Stimulated activated CD4-positive, alpha-beta T cell treated with anti-CD3 and anti-CD28 coated beads, TNF-alpha, amount 100 ng/mL, for 24 hours (primary cell): Measurements from ENCODE around the gene UGT1A10.
"Not testable (repeated sequence)": the region's sequence is repeated elsewhere in the genome, so short reads cannot be mapped to it uniquely, and the experiment has no call there.

Source experiments
- DNase-seq, 3 experiments: peaks; one replicate each; pipeline ENCODE4 v3.0.0-alpha.2; 2020; ENCODE audit warnings: low read depth in 3 of 3

Gene UGT1A10

DNA sequence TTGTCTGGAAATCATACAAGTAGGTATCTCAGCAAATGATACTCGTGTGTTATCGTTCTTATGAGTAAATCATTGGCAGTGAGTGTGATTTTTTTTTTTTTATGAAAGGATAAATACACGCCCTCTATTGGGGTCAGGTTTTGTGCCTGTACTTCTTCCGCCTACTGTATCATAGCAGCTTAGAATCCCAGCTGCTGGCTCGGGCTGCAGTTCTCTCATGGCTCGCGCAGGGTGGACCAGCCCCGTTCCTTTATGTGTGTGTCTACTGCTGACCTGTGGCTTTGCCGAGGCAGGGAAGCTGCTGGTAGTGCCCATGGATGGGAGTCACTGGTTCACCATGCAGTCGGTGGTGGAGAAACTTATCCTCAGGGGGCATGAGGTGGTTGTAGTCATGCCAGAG is at the start of gene UGT1A10:
Gene UGT1A10 (plus strand): TSS at position 143 of the 400 bp plus-strand sequence. CDS start 75 bp downstream, at position 218.
- not testable (repeated sequence) for DNase-seq

DNA sequence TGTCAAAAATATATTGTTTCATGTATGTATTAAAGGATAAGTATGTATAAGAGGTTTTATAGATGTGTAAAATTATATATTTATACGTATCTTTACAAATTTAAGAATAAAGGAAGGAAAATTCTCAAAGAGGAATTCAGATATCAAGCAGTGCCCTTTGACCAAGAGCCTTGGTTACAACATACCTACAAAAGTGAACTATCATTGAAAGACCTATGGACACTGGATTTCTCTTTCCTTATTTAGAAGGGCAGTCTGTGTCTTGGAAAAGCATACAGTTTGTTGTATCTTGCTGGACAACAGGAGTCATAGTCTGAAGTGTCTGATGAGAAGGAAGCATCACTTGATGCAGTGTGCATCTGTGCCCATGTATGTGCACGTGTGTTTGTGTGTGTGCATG is 47.8 kb upstream of the UGT1A10 start:
- DNase-seq: no peak

DNA sequence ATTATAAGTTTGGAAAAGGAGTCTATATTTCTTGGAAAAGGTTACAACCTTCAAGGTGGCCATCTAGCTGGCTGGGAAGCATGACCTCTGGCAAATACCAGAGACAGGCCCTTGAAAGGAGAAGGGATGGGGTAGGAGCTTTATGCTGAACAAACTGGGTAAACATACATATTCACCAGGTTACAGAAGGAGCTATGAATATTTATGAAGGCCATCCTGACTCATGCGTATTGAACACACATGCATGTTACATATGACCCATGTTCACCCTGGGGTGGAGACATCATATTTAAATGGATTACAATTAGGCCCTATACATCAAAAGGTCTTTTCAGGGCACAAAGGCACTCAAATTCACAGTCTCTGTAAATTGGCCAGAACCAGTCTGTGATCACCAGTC is 43.5 kb upstream of the UGT1A10 start:
- not testable (repeated sequence) for DNase-seq

DNA sequence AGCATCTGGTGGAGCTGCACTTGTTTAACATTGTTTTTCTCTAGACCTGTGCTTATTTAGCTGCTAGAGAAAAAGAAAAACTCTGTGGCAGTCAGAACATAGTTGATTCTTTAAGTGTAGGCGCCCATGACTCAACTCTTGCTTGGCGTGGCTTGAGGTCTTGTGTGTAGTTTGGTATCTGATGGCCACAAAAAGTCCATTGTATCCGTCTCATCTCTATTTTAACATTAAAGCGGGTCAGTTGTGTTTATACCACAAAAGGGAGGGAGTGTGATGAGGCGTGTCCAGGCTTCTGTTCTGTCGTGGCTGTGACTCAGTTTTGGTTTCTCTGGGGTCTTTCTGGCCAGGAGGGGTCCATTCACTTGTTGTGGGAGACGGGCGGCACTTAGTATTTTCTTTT is 43.0 kb upstream of the UGT1A10 start:
- DNase-seq: no peak

DNA sequence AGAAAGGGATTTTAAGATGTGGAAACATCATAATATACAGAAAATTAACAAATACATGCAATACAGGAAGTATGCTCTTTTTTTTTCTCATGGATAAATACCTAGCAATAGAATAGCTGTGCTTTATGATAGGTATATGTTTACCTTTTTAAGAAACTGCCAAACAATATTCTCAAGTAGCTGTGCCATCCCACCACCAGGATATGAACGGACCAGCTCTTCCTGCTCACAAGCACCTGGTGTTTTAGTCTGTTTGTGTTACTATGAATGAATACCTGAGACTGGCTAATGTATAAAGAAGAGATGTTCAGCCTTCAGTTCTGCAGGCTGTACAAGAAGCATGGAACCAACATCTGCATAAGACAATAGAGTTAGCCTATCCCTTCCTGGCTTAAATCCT is 38.7 kb upstream of the UGT1A10 start:
- no peak for DNase-seq

DNA sequence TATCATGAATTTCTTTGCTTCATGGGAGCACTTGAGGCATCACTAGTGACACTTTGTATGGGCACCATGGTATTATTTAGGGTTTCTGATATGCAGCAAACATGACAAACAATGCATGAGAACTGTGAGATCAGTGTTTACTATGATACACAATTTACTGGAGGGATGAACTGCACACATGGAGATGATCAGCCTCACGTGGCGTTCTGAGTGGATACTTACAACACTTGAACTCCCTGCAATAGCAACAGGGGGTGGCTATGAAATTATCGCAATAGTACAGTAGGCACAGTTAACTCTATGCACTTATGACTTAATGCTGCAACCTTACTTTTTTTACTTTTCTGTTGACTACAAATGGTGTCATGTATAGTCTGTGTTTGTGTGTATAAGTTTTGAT is 37.3 kb upstream of the UGT1A10 start:
- DNase-seq: no peak

DNA sequence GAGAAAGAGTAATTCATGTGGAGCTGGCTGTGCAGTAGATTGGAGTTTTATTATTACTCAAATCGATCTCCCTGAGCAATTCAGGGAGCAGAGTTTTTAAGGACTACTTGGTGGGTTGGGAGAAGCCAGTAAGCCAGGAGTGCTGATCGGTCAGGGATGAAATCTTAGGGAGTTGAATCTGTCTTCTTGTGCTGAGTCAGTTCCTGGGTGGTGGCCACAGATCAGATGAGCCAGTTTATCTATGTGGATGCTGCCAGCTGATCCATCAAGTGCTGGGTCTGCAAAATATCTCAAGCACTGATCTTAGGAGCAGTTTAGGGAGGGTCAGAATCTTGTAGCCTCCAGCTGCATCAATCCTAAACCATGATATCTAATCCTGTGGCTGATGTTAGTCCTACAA is 35.9 kb upstream of the UGT1A10 start:
- DNase-seq: no peak

DNA sequence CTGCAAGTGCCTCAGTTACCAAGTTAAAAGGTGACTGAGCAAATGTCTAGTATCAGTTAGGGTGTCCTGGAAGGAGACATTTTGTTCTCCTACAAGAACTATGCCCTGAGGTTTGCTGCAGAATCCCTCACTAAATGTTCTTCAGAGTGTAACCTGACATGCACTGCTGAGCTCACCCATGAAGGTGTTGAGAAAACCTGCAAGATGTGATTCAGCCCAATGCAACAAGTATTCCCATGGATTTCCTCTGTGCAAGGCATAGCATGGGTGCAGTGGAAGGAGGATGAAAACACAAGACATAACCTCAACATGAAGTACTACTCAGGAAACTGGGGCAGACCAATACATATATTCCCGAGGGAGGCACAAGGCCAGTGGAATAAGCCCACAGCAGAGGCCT is 34.2 kb upstream of the UGT1A10 start:
- DNase-seq: no peak

DNA sequence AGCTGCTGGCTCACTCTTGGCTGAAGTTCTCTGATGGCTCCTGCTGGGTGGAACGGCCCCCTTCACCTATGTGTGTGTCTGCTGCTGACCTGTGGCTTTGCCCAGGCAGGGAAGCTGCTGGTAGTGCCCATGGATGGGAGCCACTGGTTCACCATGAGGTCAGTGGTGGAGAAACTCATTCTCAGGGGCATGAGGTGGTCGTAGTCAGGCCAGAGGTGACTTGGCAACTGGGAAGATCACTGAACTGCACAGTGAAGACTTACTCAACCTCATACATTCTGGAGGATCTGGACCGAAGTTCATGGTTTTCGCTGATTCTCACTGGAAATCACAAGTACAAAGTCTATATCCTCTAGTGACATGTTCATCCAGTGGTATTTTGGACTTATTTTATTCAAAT is 32.7 kb upstream of the UGT1A10 start:
- no peak for DNase-seq

DNA sequence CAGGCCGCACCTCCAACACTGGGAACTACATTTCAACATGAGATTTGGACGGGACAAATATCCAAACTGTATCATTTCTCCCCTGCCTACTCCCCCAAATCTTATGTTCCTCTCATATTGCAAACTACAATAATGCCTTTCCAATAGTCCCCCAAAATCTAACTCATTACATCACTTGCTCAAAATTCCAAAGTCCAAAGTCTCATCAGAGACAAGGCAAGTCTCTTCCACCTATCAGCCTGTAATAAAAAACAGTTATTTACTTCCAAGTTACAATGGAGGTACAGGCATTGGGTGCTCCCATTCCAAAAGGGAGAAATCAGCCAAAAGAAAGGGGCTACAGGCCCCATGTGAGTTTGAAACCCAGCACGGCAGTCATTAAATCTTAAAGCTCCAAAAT is 31.4 kb upstream of the UGT1A10 start:
- no peak for DNase-seq

DNA sequence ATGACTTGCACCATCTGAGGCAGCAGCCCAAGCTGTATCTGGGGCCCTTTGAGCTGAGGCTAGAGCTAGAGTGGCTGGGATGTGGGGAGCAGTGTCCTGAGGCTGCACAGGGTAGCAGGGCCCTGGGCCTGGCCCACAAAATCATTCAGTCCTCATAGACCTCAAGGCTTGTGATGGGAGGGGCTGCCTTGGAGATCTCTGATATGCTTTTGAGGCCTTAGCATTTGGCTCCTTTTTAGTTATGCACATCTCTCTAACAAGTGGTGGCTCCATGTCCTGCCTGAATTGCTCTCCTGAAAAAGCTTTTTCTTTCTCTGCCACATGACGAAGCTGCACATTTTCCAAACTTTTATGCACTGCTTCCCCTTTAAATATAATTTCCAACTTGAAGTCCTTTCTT is 30.6 kb upstream of the UGT1A10 start:
- DNase-seq: no peak

DNA sequence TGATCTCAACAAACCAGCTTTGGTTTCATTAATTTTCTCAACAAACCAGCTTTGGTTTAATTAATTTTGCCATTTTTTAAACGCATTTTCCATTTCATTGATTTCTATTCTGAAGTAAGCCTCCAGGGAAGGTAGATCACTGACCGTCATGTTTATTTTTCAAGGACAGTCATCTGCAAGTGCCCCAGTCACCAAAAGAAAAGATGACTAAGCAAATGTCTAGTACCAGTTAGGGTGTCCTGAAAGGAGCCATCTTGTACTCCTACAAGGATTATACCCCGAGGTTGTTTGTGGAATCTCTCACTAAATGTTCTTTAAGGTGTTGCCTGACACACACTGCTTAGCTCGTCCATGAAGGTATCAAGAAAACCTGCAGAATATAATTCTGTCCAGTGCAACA is 25.0 kb upstream of the UGT1A10 start:
- no peak for DNase-seq

DNA sequence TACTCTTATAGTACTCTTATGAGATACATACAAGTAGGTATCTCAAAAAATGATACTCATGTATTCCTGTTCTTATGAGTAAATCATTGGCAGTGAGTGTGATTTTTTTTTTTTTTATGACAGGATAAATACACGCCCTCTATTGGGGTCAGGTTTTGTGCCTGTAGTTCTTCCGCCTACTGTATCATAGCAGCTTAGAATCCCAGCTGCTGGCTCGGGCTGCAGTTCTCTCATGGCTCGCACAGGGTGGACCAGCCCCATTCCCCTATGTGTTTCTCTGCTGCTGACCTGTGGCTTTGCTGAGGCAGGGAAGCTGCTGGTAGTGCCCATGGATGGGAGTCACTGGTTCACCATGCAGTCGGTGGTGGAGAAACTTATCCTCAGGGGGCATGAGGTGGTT is 18.8 kb upstream of the UGT1A10 start, which contains the start of gene UGT1A8:
Gene UGT1A8 (plus strand): TSS at position 158 of the 400 bp plus-strand sequence. CDS start 75 bp downstream, at position 233.
- not testable (repeated sequence) for DNase-seq

DNA sequence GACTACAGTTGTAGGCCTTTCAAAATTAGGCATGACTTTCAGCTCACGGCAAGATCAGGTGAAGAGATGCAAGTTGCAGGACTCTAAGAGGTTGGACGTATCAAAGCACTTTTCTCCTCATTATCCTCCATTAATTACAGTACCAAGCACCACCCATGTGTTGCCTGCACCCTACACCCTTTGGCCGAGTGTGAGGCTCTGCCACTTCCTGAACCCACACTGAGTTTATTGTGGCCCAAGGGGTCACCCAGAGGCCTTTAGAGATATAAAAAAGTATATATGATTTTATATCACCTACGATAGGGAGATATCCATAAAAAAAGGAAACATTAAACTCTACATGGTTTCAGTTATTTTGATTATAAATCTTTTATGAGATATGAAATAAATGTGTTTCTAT is 16.0 kb upstream of the UGT1A10 start:
- no peak for DNase-seq

DNA sequence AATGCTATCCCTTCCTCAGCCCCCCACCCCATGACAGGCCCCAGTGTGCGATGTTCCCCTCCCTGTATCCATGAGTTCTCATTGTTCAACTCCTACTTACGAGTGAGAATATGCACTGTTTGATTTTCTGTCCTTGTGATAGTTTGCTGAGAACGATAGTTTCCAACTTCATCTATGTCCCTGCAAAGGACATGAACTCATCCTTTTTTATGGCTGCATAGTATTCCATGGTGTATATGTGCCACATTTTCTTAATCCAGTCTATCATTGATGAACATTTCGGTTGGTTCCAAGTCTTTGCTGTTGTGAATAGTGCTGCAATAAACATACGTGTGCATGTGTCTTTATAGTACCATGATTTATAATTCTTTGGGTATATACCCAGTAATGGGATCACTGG is 14.4 kb upstream of the UGT1A10 start:
- not testable (repeated sequence) for DNase-seq

DNA sequence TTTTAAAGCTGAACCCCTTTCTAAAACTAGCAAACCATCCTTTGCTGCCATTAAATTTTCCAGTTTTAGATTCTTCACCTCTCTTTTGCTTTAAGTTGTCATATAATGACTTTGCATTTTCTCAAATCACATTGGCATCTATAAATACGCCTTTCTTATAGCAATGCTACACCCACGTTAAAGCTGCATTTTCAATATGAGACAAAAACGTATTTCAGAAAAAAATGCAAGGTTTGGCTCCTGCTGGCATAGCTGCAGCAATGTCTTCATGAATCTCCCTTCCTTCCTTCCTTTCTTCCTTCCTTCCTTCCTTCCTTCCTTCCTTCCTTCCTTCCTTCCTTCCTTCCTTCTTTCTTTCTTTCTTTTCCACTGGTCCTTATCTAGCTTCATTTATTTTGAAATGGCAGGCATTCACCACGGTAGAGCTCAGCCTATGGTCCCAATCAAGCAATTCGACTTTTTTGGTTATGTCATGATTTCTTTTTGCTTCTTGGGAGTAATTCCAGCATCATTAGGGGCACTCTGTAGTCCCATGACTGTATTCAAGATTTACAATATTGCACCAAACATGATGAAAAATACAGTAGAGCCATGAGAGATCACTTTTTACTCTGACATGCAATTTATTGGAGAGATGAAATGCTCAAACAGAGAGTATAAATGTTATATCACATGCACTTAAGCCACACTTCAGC is 8.8 kb upstream of the UGT1A10 start:
- DNase-seq: no peak

DNA sequence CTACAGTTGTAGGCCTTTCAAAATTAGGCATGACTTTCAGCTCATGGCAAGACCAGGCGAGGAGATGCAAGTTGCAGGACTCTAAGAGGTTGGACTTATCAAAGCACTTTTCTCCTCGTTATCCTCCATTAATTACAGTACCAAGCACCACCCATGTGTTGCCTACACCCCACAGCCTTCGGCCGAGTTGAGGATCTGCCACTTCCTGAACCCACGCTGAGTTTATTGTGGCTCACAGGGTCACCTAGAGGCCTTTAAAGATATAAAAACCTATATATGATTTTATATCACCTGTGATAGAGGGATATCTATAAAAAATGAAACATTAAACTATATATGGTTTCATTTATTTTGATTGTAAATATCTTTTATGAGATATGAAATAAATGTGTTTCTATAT is 2.6 kb downstream of the UGT1A10 start:
- no peak for DNase-seq

DNA sequence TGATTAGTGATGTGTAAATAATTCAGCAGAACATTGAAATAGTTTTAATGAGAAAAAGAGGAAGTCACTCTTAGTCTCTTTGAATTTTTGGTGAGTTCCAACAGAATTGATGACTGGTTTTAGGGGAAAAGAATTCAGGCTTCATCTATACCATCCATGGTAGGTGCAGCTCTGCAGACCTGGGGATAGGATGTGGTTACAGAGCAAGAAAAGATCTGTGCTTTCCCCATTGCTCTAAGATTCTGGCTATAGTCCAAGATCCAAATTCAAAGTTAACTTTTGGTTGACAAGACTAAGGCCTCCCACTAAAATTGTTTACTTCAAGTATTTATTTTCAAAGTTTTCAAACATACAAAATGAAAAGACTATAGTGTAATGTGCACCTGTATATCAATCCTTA is 3.6 kb downstream of the UGT1A10 start:
- no peak for DNase-seq

DNA sequence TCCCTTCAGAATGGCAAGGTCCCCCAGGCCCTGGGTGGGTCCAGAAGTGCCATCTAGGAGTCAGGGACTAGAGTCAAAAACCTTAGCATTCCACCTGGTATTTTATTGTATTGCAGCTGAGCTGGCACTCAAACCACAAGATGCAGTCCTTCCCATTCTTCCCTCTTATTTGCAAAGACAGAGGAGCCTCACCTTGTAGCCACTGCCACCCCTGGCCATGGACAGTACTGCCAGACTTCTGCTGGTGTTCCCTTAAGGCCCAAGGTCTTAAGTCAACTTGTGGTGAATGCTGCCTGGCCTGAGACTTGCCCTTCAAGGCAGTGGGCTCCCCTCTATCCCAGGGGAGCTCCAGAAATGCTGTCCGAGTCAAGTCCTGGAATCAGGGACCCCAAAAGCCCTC is 6.9 kb downstream of the UGT1A10 start:
- DNase-seq: no peak

DNA sequence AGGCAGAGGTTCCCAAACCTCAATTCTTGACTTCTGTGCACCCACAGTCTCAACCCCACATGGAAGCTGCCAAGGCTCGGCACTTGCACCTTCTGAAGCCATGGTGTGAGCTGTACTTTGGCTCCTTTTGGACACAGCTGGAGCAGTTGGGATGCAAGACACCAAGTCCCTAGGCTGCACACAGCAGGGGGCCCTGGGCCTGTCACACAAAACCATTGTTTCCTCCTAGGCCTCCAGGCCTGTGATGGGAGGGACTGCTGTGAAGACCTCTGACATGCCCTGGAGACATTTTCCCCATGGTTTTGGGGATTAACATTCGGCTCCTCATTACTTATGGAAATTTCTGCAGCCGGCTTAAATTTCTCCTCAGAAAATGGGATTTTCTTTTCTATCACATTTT is 9.8 kb downstream of the UGT1A10 start:
- not testable (repeated sequence) for DNase-seq

DNA sequence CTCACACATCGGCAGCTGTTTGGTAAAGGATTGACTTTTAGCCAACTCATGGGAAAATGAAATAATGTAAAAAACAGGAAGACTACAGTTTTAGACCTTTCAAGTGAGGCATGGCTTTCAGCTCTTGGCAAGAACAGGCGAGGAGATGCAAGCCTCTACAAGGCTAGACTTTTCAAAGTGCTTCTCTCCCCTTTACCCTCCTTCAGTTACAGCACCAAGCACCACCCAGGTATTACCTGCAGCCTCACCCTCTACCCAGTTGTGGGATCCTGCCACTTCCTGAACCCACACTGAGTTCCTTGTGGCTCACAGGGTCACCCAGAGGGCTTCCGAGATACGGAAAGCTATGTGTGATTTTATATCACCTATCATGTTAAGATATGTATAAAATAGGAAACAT is 14.7 kb downstream of the UGT1A10 start:
- no peak for DNase-seq

DNA sequence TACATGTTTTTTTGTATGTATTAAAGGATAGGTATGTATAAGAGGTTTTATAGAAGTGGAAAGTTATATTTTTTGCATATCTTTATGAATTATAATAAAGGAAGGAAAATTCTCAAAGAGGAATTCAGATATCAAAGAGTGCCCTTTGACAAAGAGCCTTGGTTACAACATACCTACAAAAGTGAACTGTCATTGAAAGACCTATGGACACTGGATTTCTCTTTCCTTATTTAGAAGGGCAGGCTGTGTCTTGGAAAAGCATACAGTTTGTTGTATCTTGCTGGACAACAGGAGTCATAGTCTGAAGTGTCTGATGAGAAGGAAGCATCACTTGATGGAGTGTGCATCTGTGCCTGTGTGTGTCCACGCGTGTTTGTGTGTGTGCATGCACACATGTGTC is 15.2 kb downstream of the UGT1A10 start:
- no peak for DNase-seq

DNA sequence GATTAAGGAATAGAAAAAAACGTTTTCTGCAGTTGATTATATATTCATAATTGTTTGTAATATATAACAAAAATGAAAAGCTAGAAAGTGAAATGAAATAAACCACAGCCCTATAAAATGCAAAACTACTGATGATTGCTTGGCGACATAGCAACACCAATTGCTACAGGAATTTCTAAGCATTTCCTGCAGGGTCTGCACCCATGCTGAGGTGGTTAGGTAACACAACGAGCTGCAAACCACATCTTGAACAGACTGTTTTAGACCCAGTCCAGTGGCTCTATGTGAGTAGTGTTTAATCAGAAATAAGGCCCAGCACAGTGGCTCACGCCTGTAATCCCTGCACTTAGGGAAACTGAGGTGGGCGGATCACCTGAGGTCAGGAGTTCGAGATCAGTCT is 18.3 kb downstream of the UGT1A10 start:
- DNase-seq: no peak

DNA sequence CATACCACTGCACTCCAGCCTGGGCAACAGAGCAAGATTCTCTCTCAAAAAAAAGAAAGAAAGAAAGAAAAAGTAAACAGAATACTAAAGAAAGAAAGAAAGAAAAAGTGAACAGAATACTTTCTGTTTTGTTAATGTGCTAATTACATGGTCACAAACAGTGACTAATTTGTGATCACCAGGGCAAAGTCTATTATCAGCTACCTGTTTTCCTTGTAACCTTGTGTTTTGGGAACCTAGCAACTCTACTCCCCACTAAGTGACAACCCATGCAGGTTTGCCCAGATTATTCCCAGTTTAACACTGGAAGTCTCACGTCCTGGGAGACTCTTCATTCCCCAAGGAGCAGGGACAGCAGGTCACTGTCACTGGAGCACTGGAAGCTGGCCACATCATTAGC is 18.8 kb downstream of the UGT1A10 start:
- no peak for DNase-seq
